ENCODE data around the gene OR51B5.
"Not testable (repeated sequence)": the region's sequence is repeated elsewhere in the genome, so short reads cannot be mapped to it uniquely, and the experiment has no call there.

The OR51B5 gene

GRCh38 chr11:5343474-5344335 lies at the start of gene OR51B5:
Gene OR51B5 (minus strand): TSS chr11:5343524. CDS start chr11:5343524, 0 bp downstream.
- H3K36me3 Mint-ChIP-seq = no peaks in the 10 kb centered on the region
- peak in 1 of 2 donors; percentile 65 for ATAC-seq (replicated peaks)
- H3K4me3 Mint-ChIP-seq = no peak within 1 kb of the TSS
- H3K4me1 Mint-ChIP-seq = no peaks in the 10 kb centered on the region
- H3K27me3 Mint-ChIP-seq = peaks cover 4 to 10% of the 10 kb centered on the region in 2 donors
- no peak for DNase-seq
- H3K27ac Mint-ChIP-seq = no peak within 1 kb of the TSS
- H3K9me3 Mint-ChIP-seq = peaks cover 0 to 2% of the 10 kb centered on the region in 2 donors

GRCh38 chr11:5390210-5390609 lies 46.9 kb upstream of the OR51B5 start:
- H3K4me3 Mint-ChIP-seq = no peak overlapping the region
- no peaks in the 10 kb centered on the region for H3K36me3 Mint-ChIP-seq
- ATAC-seq (replicated peaks) = no peak
- no peak overlapping the region for H3K27ac Mint-ChIP-seq
- H3K9me3 Mint-ChIP-seq = no peaks in the 10 kb centered on the region
- no peak for DNase-seq
- H3K4me1 Mint-ChIP-seq = no peaks in the 10 kb centered on the region
- H3K27me3 Mint-ChIP-seq = peaks cover 4 to 5% of the 10 kb centered on the region in 2 donors

GRCh38 chr11:5384335-5384734 lies 41.0 kb upstream of the OR51B5 start:
- H3K36me3 Mint-ChIP-seq = no peaks in the 10 kb centered on the region
- no peaks in the 10 kb centered on the region for H3K9me3 Mint-ChIP-seq
- H3K27ac Mint-ChIP-seq = no peak overlapping the region
- no peak for DNase-seq
- peaks cover 3 to 10% of the 10 kb centered on the region in 2 donors for H3K27me3 Mint-ChIP-seq
- ATAC-seq (replicated peaks) = no peak
- no peak overlapping the region for H3K4me3 Mint-ChIP-seq
- no peaks in the 10 kb centered on the region for H3K4me1 Mint-ChIP-seq

- Mint-ChIP-seq H3K9me3 (no peaks in the 10 kb centered on the region), H3K27me3 (peaks cover 3 to 10% of the 10 kb centered on the region in 2 donors), H3K27ac (no peak within 1 kb of the TSS), H3K4me1 (no peaks in the 10 kb centered on the region), H3K36me3 (no peaks in the 10 kb centered on the region), H3K4me3 (no peak within 1 kb of the TSS)
- no peak for DNase-seq
- ATAC-seq (replicated peaks) = no peak
These were observed 40.3 kb upstream of the OR51B5 start, which contains the start of gene OR51M1 for GRCh38 chr11:5383576-5383975. Gene OR51M1 (plus strand): TSS chr11:5383812. CDS start chr11:5389399, 5,587 bp downstream.

GRCh38 chr11:5380740-5381342 lies 37.5 kb upstream of the OR51B5 start:
- no peaks in the 10 kb centered on the region for H3K4me1 Mint-ChIP-seq
- DNase-seq (peak; percentile 12), ATAC-seq (replicated peaks) (peak; percentile 80 to 82)
- peaks cover 0 to 3% of the 10 kb centered on the region in 2 donors for H3K9me3 Mint-ChIP-seq
- H3K4me3 Mint-ChIP-seq = no peak overlapping the region
- no peak overlapping the region for H3K27ac Mint-ChIP-seq
- H3K36me3 Mint-ChIP-seq = no peaks in the 10 kb centered on the region
- peaks cover 3 to 18% of the 10 kb centered on the region in 2 donors for H3K27me3 Mint-ChIP-seq

- DNase-seq (no peak), ATAC-seq (replicated peaks) (no peak)
- Mint-ChIP-seq H3K4me3 (no peak overlapping the region), H3K36me3 (no peaks in the 10 kb centered on the region), H3K27me3 (peaks cover 7 to 19% of the 10 kb centered on the region in 2 donors), H3K27ac (no peak overlapping the region), H3K9me3 (peaks cover 3 to 5% of the 10 kb centered on the region in 2 donors), H3K4me1 (no peaks in the 10 kb centered on the region)
These were observed 26.5 kb upstream of the OR51B5 start for GRCh38 chr11:5369789-5370188.

GRCh38 chr11:5368502-5369043 lies 25.2 kb upstream of the OR51B5 start:
- Mint-ChIP-seq H3K27ac (no peak overlapping the region), H3K4me3 (no peak overlapping the region), H3K36me3 (no peaks in the 10 kb centered on the region), H3K27me3 (peaks cover 7 to 10% of the 10 kb centered on the region in 2 donors), H3K4me1 (no peaks in the 10 kb centered on the region), H3K9me3 (peaks cover 3 to 5% of the 10 kb centered on the region in 2 donors)
- ATAC-seq (replicated peaks) (no peak), DNase-seq (no peak)

GRCh38 chr11:5367448-5368074 lies 24.2 kb upstream of the OR51B5 start:
- DNase-seq (no peak), ATAC-seq (replicated peaks) (no peak)
- no peaks in the 10 kb centered on the region for H3K9me3 Mint-ChIP-seq
- H3K4me3 Mint-ChIP-seq = no peak overlapping the region
- H3K4me1 Mint-ChIP-seq = no peaks in the 10 kb centered on the region
- H3K27ac Mint-ChIP-seq = no peak overlapping the region
- H3K36me3 Mint-ChIP-seq = no peaks in the 10 kb centered on the region
- peaks cover 7 to 10% of the 10 kb centered on the region in 2 donors for H3K27me3 Mint-ChIP-seq

- Mint-ChIP-seq H3K9me3 (peaks cover 0 to 1% of the 10 kb centered on the region in 2 donors), H3K27ac (no peak overlapping the region), H3K4me3 (no peak overlapping the region), H3K4me1 (no peaks in the 10 kb centered on the region), H3K36me3 (no peaks in the 10 kb centered on the region), H3K27me3 (peaks cover 7 to 10% of the 10 kb centered on the region in 2 donors)
- ATAC-seq (replicated peaks) (no peak), DNase-seq (no peak)
These were observed 23.5 kb upstream of the OR51B5 start for GRCh38 chr11:5366856-5367255.

- H3K27ac Mint-ChIP-seq; H3K36me3 Mint-ChIP-seq; H3K9me3 Mint-ChIP-seq; DNase-seq; H3K4me3 Mint-ChIP-seq; H3K4me1 Mint-ChIP-seq; ATAC-seq (replicated peaks): not testable (repeated sequence)
- H3K27me3 Mint-ChIP-seq = peaks cover 7 to 10% of the 10 kb centered on the region in 2 donors
These were observed 23.0 kb upstream of the OR51B5 start for GRCh38 chr11:5366365-5366764.

GRCh38 chr11:5364214-5364613 lies 20.9 kb upstream of the OR51B5 start:
- Mint-ChIP-seq H3K36me3 (no peaks in the 10 kb centered on the region), H3K27me3 (peaks cover 7 to 10% of the 10 kb centered on the region in 2 donors), H3K27ac (no peak overlapping the region), H3K4me3 (no peak overlapping the region), H3K4me1 (no peaks in the 10 kb centered on the region), H3K9me3 (peaks cover 0 to 2% of the 10 kb centered on the region in 2 donors)
- DNase-seq = no peak
- ATAC-seq (replicated peaks) = no peak

GRCh38 chr11:5363679-5364078 lies 20.4 kb upstream of the OR51B5 start:
- Mint-ChIP-seq H3K4me1 (no peaks in the 10 kb centered on the region), H3K4me3 (no peak overlapping the region), H3K36me3 (no peaks in the 10 kb centered on the region), H3K27me3 (peaks cover 7 to 10% of the 10 kb centered on the region in 2 donors), H3K27ac (no peak overlapping the region), H3K9me3 (peaks cover 0 to 4% of the 10 kb centered on the region in 2 donors)
- DNase-seq (no peak), ATAC-seq (replicated peaks) (no peak)

- ATAC-seq (replicated peaks) = no peak
- H3K36me3 Mint-ChIP-seq = no peaks in the 10 kb centered on the region
- no peak for DNase-seq
These were observed 18.8 kb upstream of the OR51B5 start for GRCh38 chr11:5362017-5362625.

GRCh38 chr11:5356031-5356430 lies 12.7 kb upstream of the OR51B5 start:
- H3K36me3 Mint-ChIP-seq; ATAC-seq (replicated peaks); H3K4me1 Mint-ChIP-seq; H3K4me3 Mint-ChIP-seq; H3K27me3 Mint-ChIP-seq; H3K9me3 Mint-ChIP-seq; DNase-seq; H3K27ac Mint-ChIP-seq: not testable (repeated sequence)

More at GRCh38 chr11:5362017-5362625, 18.8 kb upstream of the OR51B5 start:
- peaks cover 7 to 18% of the 10 kb centered on the region in 2 donors for H3K27me3 Mint-ChIP-seq
- H3K4me1 Mint-ChIP-seq = no peaks in the 10 kb centered on the region
- H3K9me3 Mint-ChIP-seq = peaks cover 0 to 6% of the 10 kb centered on the region in 2 donors
- H3K27ac Mint-ChIP-seq = no peak overlapping the region
- no peak overlapping the region for H3K4me3 Mint-ChIP-seq

All from stimulated activated naive B cell treated with anti-CD40 and anti-IgM and Interleukin-4, amounts not matched to agents 10 μg/mL and 1 μg/mL and 100 μg/mL, for 72 hours (primary cell).